SJSA1 (cell line): ENCODE results near the gene SLC2A4. TPM values are rescaled to one million over a fixed set of nuclear protein-coding genes. Genes with fewer than 3 reads are reported as not detected.
A peak's percentile ranks its signal among the peaks of the same experiment; 100 is the strongest.
"Not testable (repeated sequence)": the region's sequence is repeated elsewhere in the genome, so short reads cannot be mapped to it uniquely, and the experiment has no call there.

Experiments used
- DNase-seq, 2 experiments: peaks; one replicate each; pipeline ENCODE4 v3.0.0-alpha.2; 2015 to 2020; ENCODE audit warnings: low spot score in 2 of 2, low read depth in 1 of 2
- H3K27ac ChIP-seq: fragments of 250-450 bp; sonication (Bioruptor Pico); 2 replicates; pipeline ENCODE4 v1.5.1; 2020; ENCODE audit warnings: mild to moderate bottlenecking, moderate library complexity
- H3K27me3 ChIP-seq: fragments of 250-450 bp; sonication (Bioruptor Pico); replicated peaks from 2 replicates; pipeline ENCODE4 v1.5.1; 2020; ENCODE audit warnings: mild to moderate bottlenecking, moderate library complexity
- H3K36me3 ChIP-seq: fragments of 250-450 bp; sonication (Bioruptor Pico); 2 replicates; pipeline ENCODE4 v1.5.1; 2020; ENCODE audit warnings: mild to moderate bottlenecking
- H3K4me1 ChIP-seq: fragments of 250-450 bp; sonication (Bioruptor Pico); replicated peaks from 2 replicates; pipeline ENCODE4 v1.6.1; 2021; ENCODE audit warnings: mild to moderate bottlenecking
- H3K4me3 ChIP-seq: fragments of 250-450 bp; sonication (Bioruptor Pico); 2 replicates; pipeline ENCODE4 v1.5.1; 2020; ENCODE audit warnings: mild to moderate bottlenecking
- H3K9me3 ChIP-seq: fragments of 250-450 bp; sonication (Bioruptor Pico); replicated peaks from 2 replicates; pipeline ENCODE4 v1.5.1; 2020; ENCODE audit warnings: mild to moderate bottlenecking
- total RNA-seq: library from RNA; depleted of rRNA; stranded (reverse); fragments of >200 nt; shearing (Covaris generic); gene quantifications from 2 replicates; pipeline ENCODE4 v1.2.3, GENCODE V29; 2014

Gene SLC2A4
- total RNA-seq, 1 experiment from 2014 or later: 0.32 TPM

DNA sequence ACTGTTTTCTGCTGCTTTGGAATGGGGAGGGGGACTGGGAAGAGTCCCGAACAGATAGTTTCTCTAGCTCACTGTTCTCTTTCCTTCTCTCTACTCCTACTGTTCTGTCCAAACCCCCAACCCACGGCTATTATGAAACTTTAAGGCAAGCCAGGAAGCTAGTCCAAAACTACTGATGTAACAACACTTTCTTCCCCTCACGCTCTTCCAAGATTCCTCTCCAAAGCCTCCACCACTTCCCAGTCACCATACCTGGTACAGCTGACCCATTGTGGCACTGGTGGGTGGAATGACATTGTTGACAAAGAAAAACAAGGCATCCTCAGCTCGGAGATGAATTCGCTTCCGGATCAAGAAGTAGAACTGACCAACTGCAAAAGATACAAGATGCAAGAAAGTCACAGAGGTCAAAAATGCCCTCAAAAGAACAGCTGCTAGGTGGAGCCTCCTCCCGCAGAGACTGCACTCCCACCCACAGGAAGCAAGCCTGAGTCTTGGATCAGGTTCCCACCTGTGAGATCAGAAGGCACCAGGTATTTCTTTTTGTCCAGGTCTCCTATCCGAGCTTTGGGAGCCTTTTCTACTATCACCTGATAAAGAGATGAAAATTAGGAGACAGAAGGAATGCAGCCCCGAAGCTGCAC is 40.3 kb upstream of the SLC2A4 start:
- Histone ChIP-seq H3K36me3 (peaks cover 54% of the 10 kb centered on the region), H3K4me3 (peak overlapping the region; percentile 64), H3K4me1 (peaks cover 22% of the 10 kb centered on the region), H3K27me3 (no peaks in the 10 kb centered on the region), H3K27ac (no peak overlapping the region; the same call in 1 of the 2 replicates), H3K9me3 (no peaks in the 10 kb centered on the region)
- no peak for DNase-seq

DNA sequence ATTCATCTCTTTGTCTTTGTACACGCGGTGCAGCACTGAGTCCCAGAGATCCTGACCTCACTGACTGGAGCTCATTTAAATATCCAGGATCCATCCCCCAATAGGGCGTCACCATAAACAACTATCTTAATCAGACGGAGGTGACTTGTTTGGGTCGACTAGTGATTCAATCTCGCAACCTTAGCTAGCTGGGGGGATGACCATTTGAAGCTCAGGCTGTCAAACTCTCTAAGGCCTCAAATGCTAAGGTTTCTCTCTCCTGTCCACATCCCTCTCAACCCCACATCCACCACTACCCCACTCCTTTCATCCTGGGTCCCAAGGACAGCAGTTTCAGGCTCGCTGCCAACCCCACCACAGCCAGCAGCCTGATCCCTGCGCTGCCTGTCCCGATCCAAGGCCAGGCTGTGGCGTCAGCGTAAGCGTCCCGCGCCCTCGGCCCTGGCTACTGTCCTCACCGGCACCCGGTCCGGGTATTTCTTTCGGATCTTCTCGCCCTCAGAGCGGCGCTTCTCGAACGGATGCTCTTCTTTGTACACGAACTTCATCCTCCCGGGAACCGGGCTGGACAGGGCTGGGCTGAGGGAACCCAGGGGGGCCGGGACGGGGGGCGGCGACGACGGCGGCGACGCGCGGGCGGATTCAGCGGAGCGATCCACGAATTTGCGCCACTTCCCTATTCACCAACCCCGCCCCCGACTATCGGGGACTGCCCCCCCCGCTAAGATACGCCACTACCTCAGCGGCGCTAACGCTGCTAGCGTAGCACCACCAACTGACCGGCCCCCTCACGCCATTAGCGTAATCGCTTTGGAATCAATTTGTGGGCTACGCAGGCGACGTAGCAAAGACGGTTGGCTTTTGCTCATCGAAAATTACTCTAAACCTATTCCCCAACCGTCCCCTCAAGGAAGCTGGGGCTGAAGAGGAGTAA is 39.5 kb upstream of the SLC2A4 start, which contains the start of gene GABARAP:
Gene GABARAP, minus strand, starts transcription at position 667 of the 934 bp plus-strand sequence. Its CDS starts 119 bp downstream, at position 548.
- Histone ChIP-seq H3K27me3 (no peaks in the 10 kb centered on the region), H3K27ac (peak within 1 kb of the TSS; percentile 75), H3K4me1 (peaks cover 22% of the 10 kb centered on the region), H3K4me3 (peak within 1 kb of the TSS; percentile 64), H3K9me3 (no peaks in the 10 kb centered on the region), H3K36me3 (peaks cover 54% of the 10 kb centered on the region)
- DNase-seq: peak; percentile 89 to 95

DNA sequence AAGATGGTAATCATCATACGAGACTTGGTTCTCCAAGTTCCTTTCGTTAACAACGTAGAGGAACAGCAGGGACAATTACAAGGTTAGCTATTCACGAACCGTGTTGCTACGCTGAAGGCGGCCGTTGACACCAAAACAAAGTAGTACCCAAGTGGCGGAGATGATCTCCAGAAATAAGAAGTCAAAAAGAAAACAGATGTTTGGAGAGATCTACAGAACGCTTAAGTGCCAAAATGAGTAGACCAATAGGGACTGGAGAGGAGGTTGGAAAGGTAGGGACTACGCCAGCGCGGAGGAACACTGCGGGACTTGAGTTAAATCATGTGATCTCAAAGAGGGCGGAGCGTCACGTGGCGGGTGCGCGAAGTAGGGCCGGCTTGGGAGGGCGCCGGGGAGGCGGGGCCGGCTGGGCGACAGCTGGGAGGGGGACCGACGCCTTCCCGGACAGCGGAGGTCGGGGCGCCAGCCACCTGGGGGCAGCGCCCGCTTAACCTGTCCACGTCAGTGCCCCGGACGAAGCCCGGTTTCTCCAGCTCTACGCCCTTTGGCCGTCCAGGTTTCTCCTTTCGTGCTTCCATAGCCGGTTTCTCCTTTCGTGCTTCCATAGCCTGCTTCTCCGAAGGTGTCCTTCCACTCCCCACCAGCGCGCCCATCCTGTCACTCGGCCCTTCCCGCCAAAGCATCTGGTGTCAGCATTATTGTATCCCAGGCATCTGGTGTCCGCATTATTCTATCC is 38.6 kb upstream of the SLC2A4 start:
- H3K36me3 ChIP-seq: peaks cover 49% of the 10 kb centered on the region
- peak overlapping the region; percentile 75 for H3K27ac ChIP-seq
- no peaks in the 10 kb centered on the region for H3K9me3 ChIP-seq
- peak overlapping the region; percentile 64 for H3K4me3 ChIP-seq
- peak; percentile 92 to 98 for DNase-seq
- peaks cover 17% of the 10 kb centered on the region for H3K4me1 ChIP-seq
- H3K27me3 ChIP-seq: no peaks in the 10 kb centered on the region

DNA sequence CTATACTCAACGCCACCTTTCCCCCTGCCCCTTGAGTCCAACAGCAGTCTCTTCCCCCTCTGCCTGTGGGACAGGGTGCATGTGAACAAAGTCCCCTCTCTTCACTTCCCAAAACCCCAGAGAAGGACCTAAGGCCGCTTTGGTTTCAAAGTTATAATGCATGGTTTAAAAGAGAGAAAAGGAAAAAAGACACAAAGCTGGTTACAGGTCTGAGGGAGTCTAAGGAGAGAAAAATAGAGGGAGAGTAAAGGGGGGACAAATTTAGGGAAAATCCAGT is 38.1 kb upstream of the SLC2A4 start:
- DNase-seq: no peak
- Histone ChIP-seq H3K4me1 (peaks cover 17% of the 10 kb centered on the region), H3K4me3 (peak overlapping the region; percentile 64), H3K27ac (peak overlapping the region; percentile 75; the same call in 1 of the 2 replicates), H3K9me3 (no peaks in the 10 kb centered on the region), H3K27me3 (no peaks in the 10 kb centered on the region), H3K36me3 (peaks cover 49% of the 10 kb centered on the region)

- not testable (repeated sequence) for DNase-seq, H3K4me3 ChIP-seq, H3K9me3 ChIP-seq, H3K27ac ChIP-seq, H3K27me3 ChIP-seq
- H3K36me3 ChIP-seq: peaks cover 52% of the 10 kb centered on the region
- peaks cover 17% of the 10 kb centered on the region for H3K4me1 ChIP-seq
Observed at GRCh38 chr17:7243838-7244237, 37.7 kb upstream of the SLC2A4 start.

GRCh38 chr17:7246779-7247178 is 34.7 kb upstream of the SLC2A4 start:
- Histone ChIP-seq H3K27me3 (no peaks in the 10 kb centered on the region), H3K36me3 (peaks cover 37% of the 10 kb centered on the region), H3K4me1 (peaks cover 16% of the 10 kb centered on the region), H3K4me3 (no peak overlapping the region), H3K9me3 (no peaks in the 10 kb centered on the region), H3K27ac (no peak overlapping the region)
- DNase-seq: no peak

DNA sequence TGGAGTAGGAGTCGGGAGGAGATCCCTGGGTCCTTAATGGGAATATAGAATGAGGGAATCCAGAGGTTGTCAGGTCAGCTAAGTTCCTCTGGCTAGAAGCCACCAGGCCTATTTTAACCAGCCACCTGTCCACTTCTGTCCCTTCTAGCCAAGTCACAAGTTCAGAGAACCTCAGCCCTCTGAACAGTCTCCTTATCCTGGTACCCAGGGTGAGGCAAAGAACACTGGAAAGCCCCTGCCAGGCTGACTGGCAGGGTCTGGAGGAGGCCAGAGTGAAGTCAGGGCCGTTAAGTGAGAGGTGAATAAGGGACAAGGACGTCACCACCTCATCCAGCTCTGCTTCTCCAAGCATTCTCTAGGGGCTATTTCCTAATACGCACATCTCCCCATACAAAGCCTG is 32.7 kb upstream of the SLC2A4 start:
- Histone ChIP-seq H3K27me3 (no peaks in the 10 kb centered on the region), H3K4me1 (peaks cover 17% of the 10 kb centered on the region), H3K36me3 (peaks cover 44% of the 10 kb centered on the region), H3K4me3 (no peak overlapping the region), H3K9me3 (no peaks in the 10 kb centered on the region), H3K27ac (no peak overlapping the region)
- DNase-seq: no peak

- DNase-seq: no peak
- H3K27me3 ChIP-seq: no peaks in the 10 kb centered on the region
- H3K4me3 ChIP-seq: no peak overlapping the region
- H3K9me3 ChIP-seq: no peaks in the 10 kb centered on the region
- peaks cover 17% of the 10 kb centered on the region for H3K4me1 ChIP-seq
- H3K27ac ChIP-seq: no peak overlapping the region
- H3K36me3 ChIP-seq: peaks cover 44% of the 10 kb centered on the region
Observed at GRCh38 chr17:7249214-7249613, 32.3 kb upstream of the SLC2A4 start.

- Histone ChIP-seq H3K27me3 (no peaks in the 10 kb centered on the region), H3K9me3 (no peaks in the 10 kb centered on the region), H3K4me3 (peak overlapping the region; percentile 91), H3K27ac (no peak overlapping the region), H3K36me3 (peaks cover 42% of the 10 kb centered on the region), H3K4me1 (peaks cover 17% of the 10 kb centered on the region)
- no peak for DNase-seq
Observed at GRCh38 chr17:7249830-7250229, 31.7 kb upstream of the SLC2A4 start.

DNA sequence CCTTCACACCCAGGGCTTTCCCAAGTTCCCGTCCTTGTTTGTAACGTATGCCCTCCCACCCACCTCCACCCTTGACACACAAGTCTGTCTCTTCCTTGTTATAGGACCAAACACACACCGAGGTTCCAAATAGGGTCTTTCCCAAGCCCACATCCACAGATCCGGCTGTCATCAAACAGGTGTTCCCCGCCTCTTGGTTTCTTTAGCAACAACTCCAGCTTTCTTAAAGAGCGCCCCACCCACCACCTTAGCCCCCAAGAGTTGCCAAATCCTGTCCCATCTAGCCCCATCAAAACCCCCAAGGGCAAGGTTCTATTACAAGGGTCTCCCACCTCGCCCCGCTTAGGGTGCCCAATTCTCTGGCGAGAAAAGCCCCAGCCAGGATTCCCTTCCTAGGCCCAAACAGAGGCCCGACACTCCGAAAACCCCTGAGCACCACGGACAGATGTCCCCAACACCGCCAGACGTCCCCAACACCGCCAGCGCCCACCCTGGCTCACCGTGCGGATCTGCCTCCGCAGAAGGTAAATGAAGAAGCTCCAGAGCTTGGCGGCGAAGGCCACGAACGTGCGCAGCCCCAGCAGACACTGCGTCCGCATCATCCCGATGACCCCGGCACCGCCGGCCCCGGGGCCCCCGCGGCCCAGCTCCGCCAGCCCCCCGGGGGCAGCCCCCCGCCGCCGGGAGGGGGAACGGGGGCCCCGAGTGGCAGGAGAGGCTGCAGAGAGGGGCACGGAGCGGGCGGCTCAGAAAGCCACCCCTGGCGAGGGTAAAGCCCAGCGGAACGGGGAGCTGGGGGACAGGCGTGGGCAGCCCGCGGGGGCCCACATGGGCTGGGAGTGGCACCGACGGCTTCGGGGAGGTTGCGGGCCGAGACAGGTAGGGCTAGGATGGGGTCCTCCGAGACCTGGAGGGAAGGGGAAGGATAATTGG is 30.6 kb upstream of the SLC2A4 start:
- H3K9me3 ChIP-seq: no peaks in the 10 kb centered on the region
- DNase-seq: no peak
- H3K27ac ChIP-seq: peak overlapping the region; percentile 51; the same call in 1 of the 2 replicates
- peaks cover 17% of the 10 kb centered on the region for H3K4me1 ChIP-seq
- H3K4me3 ChIP-seq: peak overlapping the region; percentile 91
- H3K36me3 ChIP-seq: peaks cover 43% of the 10 kb centered on the region
- no peaks in the 10 kb centered on the region for H3K27me3 ChIP-seq

- peak; percentile 99 to 100 for DNase-seq
- H3K9me3 ChIP-seq: no peaks in the 10 kb centered on the region
- H3K36me3 ChIP-seq: peaks cover 43% of the 10 kb centered on the region
- peak within 1 kb of the TSS; percentile 98 for H3K27ac ChIP-seq
- peaks cover 17% of the 10 kb centered on the region for H3K4me1 ChIP-seq
- no peaks in the 10 kb centered on the region for H3K27me3 ChIP-seq
- peak within 1 kb of the TSS; percentile 91 for H3K4me3 ChIP-seq
Observed at GRCh38 chr17:7251661-7252175, 29.8 kb upstream of the SLC2A4 start, which contains the start of gene CTDNEP1. TSS of gene CTDNEP1 (minus strand) at chr17:7251734. CDS start at chr17:7251296, 438 bp downstream.

GRCh38 chr17:7252176-7253043 is 29.1 kb upstream of the SLC2A4 start, which contains the start of gene ELP5:
TSS of gene ELP5 (plus strand) at chr17:7252215. CDS start at chr17:7252551, 336 bp downstream.
- Histone ChIP-seq H3K27ac (peak within 1 kb of the TSS; percentile 98), H3K4me3 (peak within 1 kb of the TSS; percentile 91), H3K9me3 (no peaks in the 10 kb centered on the region), H3K36me3 (peaks cover 45% of the 10 kb centered on the region), H3K4me1 (peaks cover 17% of the 10 kb centered on the region), H3K27me3 (no peaks in the 10 kb centered on the region)
- peak in 1 of 2 experiments; percentile 95 for DNase-seq
